Psoas muscle (tissue), 8 donors: Measurements from ENCODE around the gene STK39. TPM values are rescaled to one million over a fixed set of nuclear protein-coding genes. Genes with fewer than 3 reads are reported as not detected.

ENCODE experiments used
- ATAC-seq, 4 donors: fragments of 200-7000 bp; cut with Tn5 transposase; one replicate each; pipeline ENCODE4 v1.9.1; 2020; ENCODE audit warnings: moderate library complexity in 3 of 4, mild to moderate bottlenecking in 2 of 4
- DNase-seq, 2 donors: peaks; one replicate each; pipeline ENCODE4 v3.0.0-alpha.2; 2020
- H3K27ac ChIP-seq: fragments of 200-600 bp; one replicate; pipeline ENCODE4 v1.8.0; 2022
- H3K27me3 ChIP-seq, 3 donors: fragments of 200-600 bp in 1 of 3; one replicate each; pipeline versions ENCODE4 v1.6.1 to v1.8.0; 2013 to 2022; ENCODE audit warnings: low read length in 2 of 3, mild to moderate bottlenecking in 2 of 3, moderate library complexity in 1 of 3; ENCODE audit not compliant: insufficient read depth in 3 of 3
- H3K36me3 ChIP-seq, 2 donors: fragments of 200-600 bp in 1 of 2; one replicate each; pipeline versions ENCODE4 v1.6.1 to v1.8.0; 2013 to 2022; ENCODE audit warnings: low read depth in 1 of 2, mild to moderate bottlenecking in 1 of 2, moderate library complexity in 1 of 2; ENCODE audit not compliant: insufficient read depth in 1 of 2
- H3K4me1 ChIP-seq: fragments of 200-600 bp; one replicate; pipeline ENCODE4 v1.8.0; 2022
- H3K4me3 ChIP-seq: fragments of 200-600 bp; one replicate; pipeline ENCODE4 v1.8.0; 2022; ENCODE audit warnings: mild to moderate bottlenecking
- H3K9me3 ChIP-seq: fragments of 200-600 bp; one replicate; pipeline ENCODE4 v1.8.0; 2022
- WGBS, 3 donors: extraction: QIAGEN DNeasy Blood & Tissue Kit; methylation state at CpG; one replicate each; pipeline versions ENCODE4 v1.1.6 to v1.1.7; 2013; 5-methylcytosine and 5-hydroxymethylcytosine counted together
- intact Hi-C, 2 donors: fragments of 100-400 bp; cut with DNase I; formaldehyde crosslinking; loops; one replicate each; pipeline versions ENCODE4 v1.11.0 to v1.14.2; 2022
- polyA plus RNA-seq, 3 donors: library from polyadenylated mRNA; stranded (reverse); fragments of 200-250 nt; gene quantifications; one replicate each; pipeline ENCODE4 v1.2.3, GENCODE V29; 2013
- total RNA-seq, 4 donors: library from RNA; stranded (reverse); fragmentation: NEBNext Ultra II Directional in 2 of 4; extraction: Animal tissue kit (Norgen Biotek cat#: 25700) in 2 of 4; gene quantifications; one replicate each; pipeline versions ENCODE4 v1.2.1 to v1.2.4, GENCODE V29; 2021 to 2023
- TF ChIP-seq, protein P1 (sequence below): fragments of 200-600 bp; IDR thresholded peaks from one replicate; pipeline ENCODE4 v1.8.0; 2022; ENCODE audit warnings: antibody characterized with exemption
- donor health status: healthy with polysubstance abuse.
- donor health status: DM: no; HTN: no; CAD: no; lungs with moderate emphysema.
- donor health status: Bipolar disorder and iron deficiency.
- donor health status: healthy.
- donor health status: DM: yes; HTN: yes; CAD: no.
- donor health status: DM: no; HTN: no; CAD: no.
- donor health status: DM: no; HTN: no; CAD: no.
- donor health status: DM: yes; HTN: yes; CAD: no.

STK39 gene
- total and polyA plus RNA-seq, 7 donors = 2.3 to 10.0 (median 4.9) TPM

DNA sequence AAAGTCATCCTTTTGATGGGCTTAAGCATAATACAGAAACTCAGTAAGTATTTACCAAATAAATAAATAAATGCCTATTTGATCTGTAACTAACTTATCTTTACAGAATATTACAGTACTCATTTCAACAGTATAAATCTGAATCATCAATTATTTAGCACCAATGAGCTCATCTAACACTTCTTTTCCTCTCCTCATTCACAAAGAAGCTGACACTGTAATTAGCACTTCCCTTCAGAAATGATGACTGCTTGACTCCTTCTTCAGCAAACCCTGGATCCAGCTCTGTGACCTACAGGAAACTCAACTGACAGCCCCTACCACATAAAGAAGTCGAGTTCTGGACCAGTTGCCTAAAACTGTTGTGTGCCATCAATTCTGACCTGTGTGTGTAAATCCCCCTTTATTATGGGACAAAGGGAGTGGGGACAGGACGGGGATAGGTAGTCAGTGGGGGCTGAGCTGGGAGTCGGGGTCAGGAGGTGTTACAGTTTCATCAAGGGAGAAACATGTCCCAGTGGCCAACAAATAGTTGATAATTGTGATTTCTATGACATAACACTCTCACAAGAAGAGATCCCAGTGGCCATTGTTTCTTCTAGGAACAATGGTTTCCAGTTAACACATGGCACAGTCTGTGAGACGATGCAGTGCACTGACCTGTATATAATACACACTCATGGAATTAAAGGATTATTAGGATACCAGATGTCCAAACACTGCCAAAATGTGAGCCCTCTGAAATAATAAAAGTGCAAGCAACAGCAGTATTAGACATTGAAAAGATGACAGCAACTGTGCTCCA is 68.7 kb downstream of the STK39 start:
- ATAC-seq = no peak

GRCh38 chr2:168176402-168176801 is 71.0 kb downstream of the STK39 start:
- no peak for ATAC-seq
- no peaks in the 10 kb centered on the region for H3K4me1 ChIP-seq
- WGBS, 3 donors = 78 to 88% (median 79%) methylated on average over 3 of the region's 3 CpGs

More for the DNA sequence above, 68.7 kb downstream of the STK39 start:
- H3K4me3 ChIP-seq = no peak overlapping the region
- H3K9me3 ChIP-seq = no peaks in the 10 kb centered on the region
- no peak overlapping the region for H3K27ac ChIP-seq
- TF ChIP-seq, protein P1, sequence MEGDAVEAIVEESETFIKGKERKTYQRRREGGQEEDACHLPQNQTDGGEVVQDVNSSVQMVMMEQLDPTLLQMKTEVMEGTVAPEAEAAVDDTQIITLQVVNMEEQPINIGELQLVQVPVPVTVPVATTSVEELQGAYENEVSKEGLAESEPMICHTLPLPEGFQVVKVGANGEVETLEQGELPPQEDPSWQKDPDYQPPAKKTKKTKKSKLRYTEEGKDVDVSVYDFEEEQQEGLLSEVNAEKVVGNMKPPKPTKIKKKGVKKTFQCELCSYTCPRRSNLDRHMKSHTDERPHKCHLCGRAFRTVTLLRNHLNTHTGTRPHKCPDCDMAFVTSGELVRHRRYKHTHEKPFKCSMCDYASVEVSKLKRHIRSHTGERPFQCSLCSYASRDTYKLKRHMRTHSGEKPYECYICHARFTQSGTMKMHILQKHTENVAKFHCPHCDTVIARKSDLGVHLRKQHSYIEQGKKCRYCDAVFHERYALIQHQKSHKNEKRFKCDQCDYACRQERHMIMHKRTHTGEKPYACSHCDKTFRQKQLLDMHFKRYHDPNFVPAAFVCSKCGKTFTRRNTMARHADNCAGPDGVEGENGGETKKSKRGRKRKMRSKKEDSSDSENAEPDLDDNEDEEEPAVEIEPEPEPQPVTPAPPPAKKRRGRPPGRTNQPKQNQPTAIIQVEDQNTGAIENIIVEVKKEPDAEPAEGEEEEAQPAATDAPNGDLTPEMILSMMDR = no peak
- no peaks in the 10 kb centered on the region for H3K4me1 ChIP-seq
- no peaks in the 10 kb centered on the region for H3K27me3 ChIP-seq
- 66 to 74% (median 70%) methylated on average over 4 of the region's 4 CpGs for WGBS, 3 donors
- intact Hi-C loops = no loop called here
- no peaks in the 10 kb centered on the region for H3K36me3 ChIP-seq
- DNase-seq = no peak

GRCh38 chr2:168175469-168175868 is 71.9 kb downstream of the STK39 start:
- ATAC-seq (no peak), DNase-seq (no peak)
- TF ChIP-seq, protein P1 = no peak
- WGBS, 3 donors = 84 to 98% (median 93%) methylated on average over 5 of the region's 5 CpGs
- Histone ChIP-seq H3K9me3 (no peaks in the 10 kb centered on the region), H3K27me3 (no peaks in the 10 kb centered on the region), H3K36me3 (no peaks in the 10 kb centered on the region), H3K4me3 (no peak overlapping the region), H3K27ac (no peak overlapping the region), H3K4me1 (no peaks in the 10 kb centered on the region)
- intact Hi-C loops = no loop called here

More at GRCh38 chr2:168176402-168176801, 71.0 kb downstream of the STK39 start:
- intact Hi-C loops = no loop called here
- H3K9me3 ChIP-seq = no peaks in the 10 kb centered on the region
- no peak overlapping the region for H3K4me3 ChIP-seq
- no peak overlapping the region for H3K27ac ChIP-seq
- TF ChIP-seq, protein P1 = no peak
- no peak for DNase-seq
- no peaks in the 10 kb centered on the region for H3K27me3 ChIP-seq
- H3K36me3 ChIP-seq = no peaks in the 10 kb centered on the region

DNA sequence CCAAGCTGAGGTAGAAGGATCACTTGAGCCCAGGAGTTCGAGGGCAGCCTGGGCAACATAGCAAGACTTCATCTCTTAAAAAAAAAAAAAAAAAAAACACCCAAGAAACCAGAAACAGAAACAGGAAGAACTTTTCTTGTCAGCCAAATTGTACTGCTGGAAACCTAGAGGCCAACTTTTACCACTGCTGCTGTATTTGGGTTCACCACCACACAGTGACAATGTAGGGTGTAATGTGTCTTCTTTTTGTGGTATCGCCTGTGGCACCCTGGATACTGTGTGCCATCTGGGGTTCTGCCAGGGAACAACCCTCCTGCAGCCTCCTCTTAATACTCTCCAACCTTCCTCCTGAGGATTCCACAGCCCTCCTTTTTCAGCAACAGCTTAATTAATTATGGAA is 72.6 kb downstream of the STK39 start:
- ATAC-seq (no peak), DNase-seq (no peak)
- Histone ChIP-seq H3K27ac (no peak overlapping the region), H3K27me3 (no peaks in the 10 kb centered on the region), H3K4me3 (no peak overlapping the region), H3K36me3 (no peaks in the 10 kb centered on the region), H3K9me3 (no peaks in the 10 kb centered on the region), H3K4me1 (no peaks in the 10 kb centered on the region)
- intact Hi-C loops = no loop called here
- TF ChIP-seq, protein P1 = no peak
- 67 to 91% (median 87%) methylated on average over 2 of the region's 2 CpGs for WGBS, 3 donors

GRCh38 chr2:168172071-168172470 is 75.3 kb downstream of the STK39 start:
- DNase-seq = no peak
- no peaks in the 10 kb centered on the region for H3K4me1 ChIP-seq
- no peaks in the 10 kb centered on the region for H3K27me3 ChIP-seq
- no peak for ATAC-seq
- no peaks in the 10 kb centered on the region for H3K36me3 ChIP-seq
- no peak overlapping the region for H3K27ac ChIP-seq
- 79 to 96% (median 96%) methylated on average over 4 of the region's 4 CpGs for WGBS, 3 donors
- H3K4me3 ChIP-seq = no peak overlapping the region
- TF ChIP-seq, protein P1 = no peak
- H3K9me3 ChIP-seq = no peaks in the 10 kb centered on the region
- intact Hi-C loops = no loop called here
